H9 (cell line): ENCODE results near the gene HLA-DMA. TPM values are rescaled to one million over a fixed set of nuclear protein-coding genes. Genes with fewer than 3 reads are reported as not detected.

ENCODE experiments used
- DNase-seq: peaks from one replicate; pipeline ENCODE4 v3.0.0-alpha.2; 2017
- H2AFZ ChIP-seq: one replicate; pipeline ENCODE4 v1.6.1; 2013; ENCODE audit warnings: mild to moderate bottlenecking, low read length, control low read depth, moderate library complexity
- H2AK5ac ChIP-seq: 2 replicates; pipeline ENCODE4 v1.6.1; 2013; ENCODE audit warnings: low read length, control low read depth, mixed read lengths; ENCODE audit not compliant: insufficient read length
- H2BK120ac ChIP-seq: one replicate; pipeline ENCODE4 v1.6.1; 2013; ENCODE audit warnings: low read depth, mild to moderate bottlenecking, low read length, control low read depth, inconsistent platforms; ENCODE audit not compliant: poor library complexity, severe bottlenecking
- H2BK12ac ChIP-seq: 2 replicates; pipeline ENCODE4 v1.6.1; 2013; ENCODE audit warnings: low read length, control low read depth, mixed read lengths, low read depth; ENCODE audit not compliant: insufficient read length
- H2BK15ac ChIP-seq: 2 replicates; pipeline ENCODE4 v1.6.1; 2013; ENCODE audit warnings: low read depth, low read length, control low read depth
- H2BK20ac ChIP-seq: one replicate; pipeline ENCODE4 v1.6.1; 2013; ENCODE audit warnings: low read depth, mild to moderate bottlenecking, low read length, control low read depth, inconsistent platforms; ENCODE audit not compliant: poor library complexity, severe bottlenecking
- H2BK5ac ChIP-seq: 2 replicates; pipeline ENCODE4 v1.6.1; 2013; ENCODE audit warnings: low read length, control low read depth, mixed read lengths; ENCODE audit not compliant: insufficient read length
- H3K14ac ChIP-seq: 2 replicates; pipeline ENCODE4 v1.6.1; 2013; ENCODE audit warnings: low read length, control low read depth; ENCODE audit not compliant: insufficient read depth
- H3K18ac ChIP-seq: 2 replicates; pipeline ENCODE4 v1.6.1; 2013; ENCODE audit warnings: low read depth, mild to moderate bottlenecking, mixed read lengths, low read length, control low read depth; ENCODE audit not compliant: insufficient read length
- H3K23ac ChIP-seq: 2 replicates; pipeline ENCODE4 v1.6.1; 2013; ENCODE audit warnings: low read length, control low read depth, mixed read lengths, low read depth; ENCODE audit not compliant: insufficient read length
- H3K23me2 ChIP-seq: 2 replicates; pipeline ENCODE4 v1.6.1; 2013; ENCODE audit warnings: low read depth, mild to moderate bottlenecking, mixed read lengths, low read length, control low read depth; ENCODE audit not compliant: insufficient read length, poor library complexity, severe bottlenecking
- H3K27ac ChIP-seq: 2 replicates; pipeline ENCODE4 v1.5.1; 2013; ENCODE audit warnings: low read length, control low read depth, mixed read lengths, low read depth; ENCODE audit not compliant: insufficient read length
- H3K27me3 ChIP-seq: 2 replicates; pipeline ENCODE4 v1.6.1; 2013; ENCODE audit warnings: low read length, control low read depth, inconsistent platforms; ENCODE audit not compliant: insufficient read depth
- H3K4ac ChIP-seq: 2 replicates; pipeline ENCODE4 v1.6.1; 2013; ENCODE audit warnings: low read depth, mild to moderate bottlenecking, control low read depth, inconsistent platforms, low read length, moderate library complexity
- H3K4me1 ChIP-seq: 2 replicates; pipeline ENCODE4 v1.6.1; 2013; ENCODE audit warnings: low read length, control low read depth, inconsistent platforms; ENCODE audit not compliant: insufficient read depth
- H3K4me2 ChIP-seq: 2 replicates; pipeline ENCODE4 v1.6.1; 2013; ENCODE audit warnings: low read length, control low read depth, mixed read lengths; ENCODE audit not compliant: insufficient read length, insufficient read depth
- H3K56ac ChIP-seq: 2 replicates; pipeline ENCODE4 v1.6.1; 2013; ENCODE audit warnings: low read depth, mild to moderate bottlenecking, mixed read lengths, low read length, control low read depth; ENCODE audit not compliant: insufficient read length
- H3K79me1 ChIP-seq: 2 replicates; pipeline ENCODE4 v1.6.1; 2013; ENCODE audit warnings: low read depth, mild to moderate bottlenecking, moderate library complexity, low read length, control low read depth, inconsistent platforms; ENCODE audit not compliant: insufficient read depth, poor library complexity, severe bottlenecking
- H3K79me2 ChIP-seq: 2 replicates; pipeline ENCODE4 v1.6.1; 2013; ENCODE audit warnings: low read length, control low read depth, inconsistent platforms; ENCODE audit not compliant: insufficient read depth
- H3K9ac ChIP-seq: 2 replicates; pipeline ENCODE4 v1.6.1; 2013; ENCODE audit warnings: low read length, control low read depth, mixed read lengths; ENCODE audit not compliant: insufficient read length; ENCODE audit errors: extremely low read depth
- H3K9me3 ChIP-seq: one replicate; pipeline ENCODE4 v1.6.1; 2013; ENCODE audit warnings: low read depth, low read length, inconsistent platforms; ENCODE audit not compliant: control insufficient read depth
- H3T11ph ChIP-seq: one replicate; pipeline ENCODE4 v1.6.1; 2013; ENCODE audit warnings: mild to moderate bottlenecking, low read length, control low read depth, inconsistent platforms
- H4K20me1 ChIP-seq: one replicate; pipeline ENCODE4 v1.6.1; 2013; ENCODE audit not compliant: control insufficient read depth, insufficient read length, insufficient read depth
- H4K5ac ChIP-seq: 2 replicates; pipeline ENCODE4 v1.6.1; 2013; ENCODE audit warnings: low read depth, mild to moderate bottlenecking, mixed read lengths, low read length, control low read depth; ENCODE audit not compliant: insufficient read length
- H4K8ac ChIP-seq: replicated peaks from 2 replicates; pipeline ENCODE4 v1.6.1; 2013; ENCODE audit warnings: low read length, control low read depth, mixed read lengths, low read depth; ENCODE audit not compliant: insufficient read length
- H4K91ac ChIP-seq: 2 replicates; pipeline ENCODE4 v1.6.1; 2013; ENCODE audit warnings: low read depth, mild to moderate bottlenecking, moderate library complexity, mixed read lengths, low read length, control low read depth; ENCODE audit not compliant: insufficient read length
- H3K27ac Mint-ChIP-seq, 3 experiments: 2 replicates in 2 of 3; 3 replicates in 1 of 3; pipeline ENCODE4 v1.8.0; 2020 to 2021; ENCODE audit warnings: mixed read lengths in 3 of 3, mild to moderate bottlenecking in 1 of 3, moderate library complexity in 1 of 3
- H3K27me3 Mint-ChIP-seq: 2 replicates; pipeline ENCODE4 v1.8.0; 2021; ENCODE audit warnings: low read depth, mild to moderate bottlenecking, moderate library complexity, mixed read lengths
- H3K36me3 Mint-ChIP-seq, 3 experiments: 2 replicates in 2 of 3; 3 replicates in 1 of 3; pipeline ENCODE4 v1.8.0; 2020 to 2021; ENCODE audit warnings: low read depth in 3 of 3, mixed read lengths in 3 of 3; ENCODE audit not compliant: insufficient read depth in 1 of 3
- H3K4me1 Mint-ChIP-seq, 2 experiments: 2 replicates each; pipeline ENCODE4 v1.8.0; 2020; ENCODE audit warnings: mixed read lengths in 2 of 2
- H3K4me3 Mint-ChIP-seq, 2 experiments: 2 replicates in 1 of 2; 3 replicates in 1 of 2; pipeline ENCODE4 v1.8.0; 2020 to 2021; ENCODE audit warnings: mild to moderate bottlenecking in 2 of 2, mixed read lengths in 2 of 2, moderate library complexity in 1 of 2
- H3K9me3 Mint-ChIP-seq, 2 experiments: 2 replicates in 1 of 2; 3 replicates in 1 of 2; pipeline ENCODE4 v1.8.0; 2020; ENCODE audit warnings: mild to moderate bottlenecking in 2 of 2, mixed read lengths in 2 of 2, moderate library complexity in 1 of 2
- CTCF ChIP-seq: fragments of 200-600 bp; sonication (generic); conservative IDR thresholded peaks from 3 replicates; pipeline ENCODE4 v1.8.0; 2021; ENCODE audit warnings: antibody characterized with exemption, mild to moderate bottlenecking
- WGBS: extraction: QIAGEN DNeasy Blood & Tissue Kit; methylation state at CpG from one replicate; pipeline ENCODE4 v1.1.7; 2013; ENCODE audit warnings: missing lambda C conversion rate, low lambda C conversion rate, mixed read lengths; ENCODE audit not compliant: insufficient read length; ENCODE audit errors: extremely low coverage; 5-methylcytosine and 5-hydroxymethylcytosine counted together
- total RNA-seq: library from RNA; stranded (reverse); gene quantifications from 2 replicates; pipeline ENCODE4 v1.2.1, GENCODE V29; 2021

The HLA-DMA gene
- total RNA-seq, 1 experiment from 2014 or later, result 7.5 TPM

- Histone ChIP-seq H3K79me2 (no peaks in the 10 kb centered on the region), H2BK15ac (no peak overlapping the region), H2BK120ac (no peak overlapping the region), H3K18ac (no peak overlapping the region), H3K9me3 (no peaks in the 10 kb centered on the region), H3K56ac (no peak overlapping the region), H3K23me2 (no peaks in the 10 kb centered on the region), H3K14ac (no peak overlapping the region), H3K4me2 (no peak overlapping the region), H3K27me3 (no peaks in the 10 kb centered on the region), H2BK20ac (no peak overlapping the region), H4K91ac (no peak overlapping the region), H3K23ac (no peak overlapping the region), H2BK5ac (no peak overlapping the region), H3K4ac (no peak overlapping the region), H2AFZ (no peak overlapping the region), H3T11ph (no peak overlapping the region), H4K20me1 (no peaks in the 10 kb centered on the region), H3K9ac (no peak overlapping the region), H3K79me1 (peaks cover under 1% of the 10 kb centered on the region), H3K4me1 (peaks cover 4% of the 10 kb centered on the region; the same call in 1 of the 2 replicates), H4K5ac (no peak overlapping the region), H4K8ac (no peak overlapping the region), H3K27ac (no peak overlapping the region), H2AK5ac (no peak overlapping the region), H2BK12ac (no peak overlapping the region)
- Mint-ChIP-seq H3K27me3 (peaks cover 6% of the 10 kb centered on the region), H3K9me3 (no peaks in the 10 kb centered on the region), H3K36me3 (peaks cover 30 to 38% (median 32%) of the 10 kb centered on the region in 3 experiments; a peak in 6 of 7 replicates), H3K4me3 (no peak overlapping the region), H3K27ac (peak overlapping the region in 1 of 3 experiments; percentile 87; a peak in 2 of 7 replicates), H3K4me1 (peaks cover 12 to 31% of the 10 kb centered on the region in 2 experiments)
- no CpG with 5 or more reads among the region's 1 CpG for WGBS
- TF ChIP-seq CTCF, result no peak
- DNase-seq, result no peak
These were observed 30.6 kb upstream of the HLA-DMA start for GRCh38 chr6:32983493-32983848.
